Esophagus squamous epithelium (tissue), 4 donors: Measurements from ENCODE around the gene NEDD4.
"Not testable (repeated sequence)": the region's sequence is repeated elsewhere in the genome, so short reads cannot be mapped to it uniquely, and the experiment has no call there.

ENCODE experiments used
- CTCF ChIP-seq, 6 experiments: fragments of 450-650 bp in 4 of 6; fragments of 200-600 bp in 2 of 6; sonication (generic) in 2 of 6; IDR thresholded peaks; one replicate each; pipeline ENCODE4 v1.5.1; 2016 to 2019; ENCODE audit warnings: antibody characterized with exemption in 6 of 6, mild to moderate bottlenecking in 4 of 6, moderate library complexity in 4 of 6
- POLR2A ChIP-seq, 4 donors: fragments of 450-650 bp; IDR thresholded peaks; one replicate each; pipeline ENCODE4 v1.6.1; 2017; ENCODE audit warnings: antibody characterized with exemption in 4 of 4, mild to moderate bottlenecking in 4 of 4, moderate library complexity in 3 of 4

- not testable (repeated sequence) for TF ChIP-seq CTCF, POLR2A (IDR thresholded peaks at IDR 0.05)
These were observed 207.8 kb downstream of the NEDD4 start for GRCh38 chr15:55785593-55785992.
